ENCODE measurements around the gene TFCP2. TPM values are rescaled to one million over a fixed set of nuclear protein-coding genes. Genes with fewer than 3 reads are reported as not detected.

TFCP2 gene
- total RNA-seq, 2 donors from 2014 or later, result 7.9 to 9.9 TPM

DNA sequence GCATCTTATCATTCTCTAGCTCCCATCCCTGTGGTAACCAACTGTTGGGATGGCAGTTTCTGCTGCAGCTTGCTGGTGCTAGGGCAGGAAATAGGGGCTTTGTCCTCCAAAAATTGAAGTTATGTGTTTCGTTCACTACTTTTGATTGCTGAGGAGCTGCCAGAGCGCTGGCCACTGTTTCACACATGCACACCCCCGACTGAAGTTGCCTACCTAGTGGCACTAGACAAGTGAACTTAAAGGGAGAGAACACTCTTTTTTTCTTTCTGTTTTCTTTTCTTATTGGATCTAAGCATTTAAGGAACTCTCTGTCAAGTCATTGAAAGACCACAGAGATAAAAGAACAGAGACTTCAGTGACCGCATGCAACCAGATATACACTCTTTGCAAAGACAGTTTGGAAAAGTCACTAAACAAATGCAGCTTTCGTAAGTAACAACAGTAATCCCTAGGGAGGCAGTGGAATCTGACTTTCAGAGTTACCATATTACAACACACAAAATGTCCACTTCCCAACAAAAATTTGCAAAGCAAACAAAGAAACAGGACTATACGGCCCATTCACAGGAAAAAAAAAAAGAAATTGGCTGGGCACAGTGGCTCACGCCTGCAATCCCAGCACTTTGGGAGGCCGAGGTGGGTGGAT is 12.0 kb downstream of the TFCP2 start:
- Histone ChIP-seq H3K4me3 (no peak overlapping the region), H3K9me3 (no peaks in the 10 kb centered on the region), H3K27ac (no peak overlapping the region), H3K4me1 (no peaks in the 10 kb centered on the region), H3K27me3 (no peaks in the 10 kb centered on the region), H3K36me3 (replicated peaks in 1 of 2; ENCODE audit: insufficient read depth in 1 of 2, low read depth in 2 of 2) (no peaks in the 10 kb centered on the region)
- intact Hi-C loops (cut with DNase I), result no loop called here
- TF ChIP-seq CTCF (IDR thresholded peaks at IDR 0.05) (no peak), POLR2A (IDR thresholded peaks at IDR 0.05) (no peak)
- WGBS, 2 donors, result 68 to 75% methylated on average over 8 of the region's 8 CpGs
- DNase-seq, result no peak
- no peak for ATAC-seq

DNA sequence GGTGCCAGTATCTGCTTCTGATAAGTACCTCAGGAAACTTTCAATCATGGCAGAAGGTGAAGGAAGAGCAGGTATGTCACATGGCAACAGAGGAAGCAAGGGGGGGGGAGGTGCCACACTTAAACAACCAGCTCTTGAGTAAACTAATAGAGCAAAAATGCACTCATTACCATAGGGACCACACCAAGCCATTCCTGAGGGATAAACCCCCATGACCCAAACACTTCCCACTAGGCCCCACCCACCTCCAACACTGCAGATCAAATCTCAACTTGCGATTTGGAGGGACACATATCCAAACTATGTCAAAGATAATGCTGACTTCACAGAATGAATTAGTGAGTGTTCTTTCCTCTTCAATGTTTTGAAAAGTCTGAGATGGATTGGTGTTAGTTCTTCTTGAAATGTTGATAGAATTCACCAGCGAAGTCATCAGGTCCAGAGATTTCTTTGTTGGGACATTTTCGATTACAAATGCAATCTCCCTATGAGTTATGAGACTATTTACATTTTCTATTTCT is 16.6 kb downstream of the TFCP2 start:
- Histone ChIP-seq H3K36me3 (replicated peaks in 1 of 2; ENCODE audit: insufficient read depth in 1 of 2, low read depth in 2 of 2) (no peaks in the 10 kb centered on the region), H3K4me3 (no peak overlapping the region), H3K9me3 (no peaks in the 10 kb centered on the region), H3K27me3 (no peaks in the 10 kb centered on the region), H3K27ac (no peak overlapping the region), H3K4me1 (no peaks in the 10 kb centered on the region)
- intact Hi-C loops (cut with DNase I), result no loop called here
- TF ChIP-seq CTCF (IDR thresholded peaks at IDR 0.05), result no peak
- no peak for TF ChIP-seq POLR2A (IDR thresholded peaks at IDR 0.05)
- 92 to 95% methylated on average over 3 of the region's 3 CpGs for WGBS, 2 donors
- DNase-seq (no peak), ATAC-seq (no peak)

DNA sequence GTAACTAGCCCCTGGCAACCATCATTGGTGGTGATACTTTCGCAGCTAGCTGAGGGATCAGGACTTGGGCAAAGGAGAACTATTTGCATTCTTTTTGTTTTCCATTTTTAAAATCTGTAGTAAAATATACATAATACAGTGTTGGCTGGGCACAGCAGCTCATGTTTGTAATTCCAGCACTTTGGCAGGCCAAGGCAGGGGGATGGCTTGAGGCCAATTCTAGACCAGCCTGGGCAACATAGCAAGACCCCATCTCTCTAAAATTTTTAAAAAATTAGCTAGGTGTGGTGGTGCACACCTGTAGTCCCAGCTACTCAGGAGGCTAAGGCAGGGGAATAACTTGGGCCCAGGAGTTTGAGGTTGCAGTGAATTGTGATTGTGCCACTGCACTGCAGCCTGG is 20.0 kb downstream of the TFCP2 start:
- WGBS, 2 donors, result 95 to 100% methylated on average over 1 of the region's 1 CpG

GRCh38 chr12:51150777-51151176 is 22.2 kb downstream of the TFCP2 start:
- intact Hi-C loops (cut with DNase I), result no loop called here
- Histone ChIP-seq H3K9me3 (no peaks in the 10 kb centered on the region), H3K4me1 (peaks cover 4% of the 10 kb centered on the region), H3K4me3 (no peak overlapping the region), H3K27ac (no peak overlapping the region), H3K36me3 (replicated peaks in 1 of 2; ENCODE audit: insufficient read depth in 1 of 2, low read depth in 2 of 2) (no peaks in the 10 kb centered on the region), H3K27me3 (no peaks in the 10 kb centered on the region)
- DNase-seq (no peak), ATAC-seq (no peak)
- 61 to 62% methylated on average over 3 of the region's 3 CpGs for WGBS, 2 donors
- TF ChIP-seq POLR2A (IDR thresholded peaks at IDR 0.05) (no peak), CTCF (IDR thresholded peaks at IDR 0.05) (no peak)

More for the DNA sequence above, 20.0 kb downstream of the TFCP2 start:
- Histone ChIP-seq H3K27me3 (no peaks in the 10 kb centered on the region), H3K27ac (no peak overlapping the region), H3K4me1 (no peaks in the 10 kb centered on the region), H3K36me3 (replicated peaks in 1 of 2; ENCODE audit: insufficient read depth in 1 of 2, low read depth in 2 of 2) (no peaks in the 10 kb centered on the region), H3K4me3 (no peak overlapping the region), H3K9me3 (no peaks in the 10 kb centered on the region)
- DNase-seq (no peak), ATAC-seq (no peak)
- TF ChIP-seq POLR2A (IDR thresholded peaks at IDR 0.05) (no peak), CTCF (IDR thresholded peaks at IDR 0.05) (no peak)
- intact Hi-C loops (cut with DNase I), result no loop called here

GRCh38 chr12:51147309-51147708 is 25.6 kb downstream of the TFCP2 start:
- 28 to 47% methylated on average over 1 of the region's 1 CpG for WGBS, 2 donors
- no peak for TF ChIP-seq POLR2A (IDR thresholded peaks at IDR 0.05)
- no peak for TF ChIP-seq CTCF (IDR thresholded peaks at IDR 0.05)
- no peaks in the 10 kb centered on the region for H3K36me3 ChIP-seq (replicated peaks in 1 of 2; ENCODE audit: insufficient read depth in 1 of 2, low read depth in 2 of 2)
- no peak overlapping the region for H3K27ac ChIP-seq
- intact Hi-C loops (cut with DNase I), result no loop called here
- no peaks in the 10 kb centered on the region for H3K27me3 ChIP-seq
- no peaks in the 10 kb centered on the region for H3K9me3 ChIP-seq
- ATAC-seq, result no peak
- peaks cover 4% of the 10 kb centered on the region for H3K4me1 ChIP-seq
- no peak for DNase-seq
- no peak overlapping the region for H3K4me3 ChIP-seq
